NCI-H1105 treated with DMSO at 0.1 percent for 48 hours (cell line): ENCODE measurements around the gene AP1M1.
"Not testable (repeated sequence)": the region's sequence is repeated elsewhere in the genome, so short reads cannot be mapped to it uniquely, and the experiment has no call there.

Experiments
- DNase-seq: peaks from one replicate; lab custom pipeline; 2025; lab: John Stamatoyannopoulos, UW

The AP1M1 gene

GRCh38 chr19:16261584-16262368 is 64.1 kb downstream of the AP1M1 start:
- no peak for DNase-seq

GRCh38 chr19:16262618-16263017 is 64.9 kb downstream of the AP1M1 start:
- DNase-seq = no peak

- no peak for DNase-seq
These were observed 65.5 kb downstream of the AP1M1 start for GRCh38 chr19:16263141-16263761.

- DNase-seq = no peak
These were observed 67.5 kb downstream of the AP1M1 start for GRCh38 chr19:16265205-16265604.

GRCh38 chr19:16265890-16266585 is 68.3 kb downstream of the AP1M1 start:
- no peak for DNase-seq

- no peak for DNase-seq
These were observed 68.9 kb downstream of the AP1M1 start for GRCh38 chr19:16266586-16266942.

GRCh38 chr19:16268676-16269319 is 71.1 kb downstream of the AP1M1 start:
- DNase-seq = no peak

GRCh38 chr19:16272945-16273344 is 75.2 kb downstream of the AP1M1 start:
- DNase-seq = no peak

GRCh38 chr19:16274447-16274846 is 76.7 kb downstream of the AP1M1 start:
- no peak for DNase-seq

- no peak for DNase-seq
These were observed 82.6 kb downstream of the AP1M1 start for GRCh38 chr19:16280306-16280705.

- DNase-seq = no peak
These were observed 84.0 kb downstream of the AP1M1 start for GRCh38 chr19:16281743-16282142.

GRCh38 chr19:16283210-16284061 is 85.7 kb downstream of the AP1M1 start:
- DNase-seq = no peak

- DNase-seq = no peak
These were observed 86.8 kb downstream of the AP1M1 start for GRCh38 chr19:16284505-16284904.

GRCh38 chr19:16285079-16285478 is 87.4 kb downstream of the AP1M1 start:
- DNase-seq = not testable (repeated sequence)

- DNase-seq = peak; percentile 4
These were observed 88.2 kb downstream of the AP1M1 start for GRCh38 chr19:16285769-16286498.

GRCh38 chr19:16288544-16288943 is 90.8 kb downstream of the AP1M1 start:
- DNase-seq = no peak

- DNase-seq = no peak
These were observed 91.9 kb downstream of the AP1M1 start for GRCh38 chr19:16289594-16289993.

- no peak for DNase-seq
These were observed 93.0 kb downstream of the AP1M1 start for GRCh38 chr19:16290692-16291091.

GRCh38 chr19:16293118-16294091 is 95.7 kb downstream of the AP1M1 start:
- DNase-seq = peak; percentile 52

- DNase-seq = no peak
These were observed 97.3 kb downstream of the AP1M1 start for GRCh38 chr19:16295057-16295456.
